Stimulated activated CD4-positive, alpha-beta T cell treated with anti-CD3 and anti-CD28 coated beads, Interleukin-2, amount 100 ng/mL, for 4 hours (primary cell): ENCODE data around the gene TFDP1.
A peak's percentile ranks its signal among the peaks of the same experiment; 100 is the strongest.

Experiments used
- DNase-seq: peaks from one replicate; pipeline ENCODE4 v3.0.0-alpha.2; 2020; ENCODE audit warnings: low read depth

TFDP1 gene

DNA sequence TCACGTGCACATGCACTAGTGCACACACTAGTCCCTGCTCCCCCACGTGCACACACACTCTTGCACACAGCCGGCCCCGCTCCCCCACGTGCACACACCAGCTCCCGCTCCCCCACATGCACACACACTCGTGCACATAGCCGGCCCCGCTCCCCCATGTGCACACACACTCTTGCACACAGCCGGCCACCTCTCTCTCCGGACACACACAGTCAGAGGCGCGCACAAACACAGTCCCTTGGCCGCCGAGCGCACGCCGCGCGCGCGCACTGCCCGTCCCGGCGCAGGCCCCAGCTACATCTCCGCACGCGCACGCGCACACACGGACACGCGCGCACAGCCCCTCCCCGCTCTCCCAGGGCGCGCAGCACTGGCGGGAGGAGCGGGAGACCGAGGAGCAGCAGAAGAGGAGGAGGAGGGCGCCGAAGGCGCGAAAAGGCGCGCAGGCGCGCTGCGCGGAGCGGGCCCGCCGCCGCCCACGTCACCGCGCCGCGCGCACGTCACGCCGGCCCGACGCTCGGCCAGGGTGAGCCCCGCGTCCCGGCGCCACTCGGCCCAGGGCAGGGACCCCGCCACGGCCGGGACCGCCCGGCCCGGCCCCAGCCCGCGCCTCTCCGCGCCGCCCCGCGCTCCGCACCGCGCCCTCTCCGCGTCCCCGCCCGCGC, at the start of gene TFDP1:
Gene TFDP1 (plus strand): TSS at position 549 of the 665 bp plus-strand sequence. CDS start 1,085 bp downstream, outside the sequence.
- DNase-seq, result peak; percentile 43

GRCh38 chr13:113535381-113535781, 49.2 kb upstream of the TFDP1 start:
- DNase-seq, result no peak

GRCh38 chr13:113536461-113537110, 48.0 kb upstream of the TFDP1 start:
- no peak for DNase-seq

DNA sequence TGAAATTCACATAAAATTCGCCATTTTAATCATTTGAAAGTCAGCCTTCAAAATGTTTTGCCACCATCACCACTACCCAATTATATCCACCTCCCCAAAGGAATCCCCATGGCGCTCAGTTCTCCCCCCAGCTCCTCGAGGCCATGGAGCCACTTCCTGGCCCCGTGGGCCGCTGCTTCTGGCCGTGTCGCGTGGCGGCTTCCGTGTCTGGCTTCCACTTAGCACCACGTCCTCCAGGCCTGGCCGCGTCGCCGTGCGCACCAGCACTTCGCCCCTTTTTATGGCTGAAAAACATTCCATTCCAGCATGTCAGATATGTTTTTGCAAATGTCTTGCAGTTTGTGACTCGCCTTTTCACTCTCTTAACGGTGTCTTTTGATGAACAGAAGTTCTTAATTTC, 47.3 kb upstream of the TFDP1 start:
- no peak for DNase-seq

DNA sequence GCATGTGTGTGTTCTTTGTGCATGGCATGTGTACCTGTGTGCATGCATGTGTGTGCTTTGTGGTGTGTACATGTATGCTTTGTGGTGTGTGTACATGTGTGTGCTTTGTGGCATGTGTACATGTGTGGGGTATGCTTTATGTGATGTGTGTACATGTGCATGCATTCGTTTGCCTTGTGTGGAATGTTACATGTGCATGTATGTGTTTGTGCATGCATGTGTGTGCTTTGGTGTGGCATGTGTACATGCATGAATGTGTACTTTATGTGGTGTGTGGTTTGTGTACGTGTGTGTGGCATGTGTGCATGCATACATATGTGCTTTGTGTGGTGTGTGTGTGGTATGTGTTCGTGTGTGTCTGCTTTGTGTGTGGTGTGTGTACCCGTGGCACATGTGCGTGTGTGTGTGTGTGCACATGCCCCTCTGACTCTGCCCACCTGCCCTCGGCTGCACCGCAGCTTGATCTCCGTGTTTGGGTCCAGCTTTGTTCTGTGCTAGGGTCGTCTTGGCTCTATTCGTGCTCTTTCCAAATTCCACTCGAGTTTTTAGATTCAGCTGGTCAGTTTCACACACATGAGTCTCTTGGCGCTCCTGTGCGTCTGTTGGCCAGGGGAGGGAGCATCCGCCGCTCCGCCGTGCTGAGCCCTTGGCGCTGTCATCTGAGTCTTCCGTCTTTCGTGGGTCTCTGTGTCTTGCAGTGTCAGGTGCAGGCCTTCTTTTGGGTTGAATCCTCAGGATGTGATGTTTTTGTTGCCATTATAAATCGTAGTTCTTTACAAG, 46.5 kb upstream of the TFDP1 start:
- DNase-seq, result no peak

GRCh38 chr13:113538689-113539058, 45.9 kb upstream of the TFDP1 start:
- no peak for DNase-seq

DNA sequence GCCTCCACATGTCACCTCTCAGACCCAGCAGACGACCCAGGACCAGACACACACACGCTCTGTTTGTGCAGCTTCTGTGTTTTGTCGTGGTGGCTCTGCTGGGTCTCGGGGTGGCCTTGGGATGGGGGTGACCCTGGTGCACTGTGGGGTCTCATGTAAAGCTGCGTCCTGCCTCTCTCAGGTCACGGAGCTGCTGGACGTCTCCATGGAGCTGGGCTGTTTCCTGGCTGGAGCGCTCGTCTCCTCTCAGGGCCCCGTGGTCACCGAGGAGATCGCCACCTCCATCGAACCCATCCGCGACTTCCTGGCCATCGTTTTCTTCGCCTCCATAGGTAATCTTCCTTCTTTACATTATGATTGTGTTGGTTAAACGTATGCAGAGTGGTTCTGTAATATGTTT, 45.4 kb upstream of the TFDP1 start:
- DNase-seq, result no peak

GRCh38 chr13:113539822-113540221, 44.7 kb upstream of the TFDP1 start:
- DNase-seq, result no peak

- no peak for DNase-seq
Observed at GRCh38 chr13:113540523-113540922, 44.0 kb upstream of the TFDP1 start.

- no peak for DNase-seq
Observed at GRCh38 chr13:113542751-113543424, 41.7 kb upstream of the TFDP1 start.

GRCh38 chr13:113544071-113544891, 40.3 kb upstream of the TFDP1 start:
- DNase-seq, result no peak

DNA sequence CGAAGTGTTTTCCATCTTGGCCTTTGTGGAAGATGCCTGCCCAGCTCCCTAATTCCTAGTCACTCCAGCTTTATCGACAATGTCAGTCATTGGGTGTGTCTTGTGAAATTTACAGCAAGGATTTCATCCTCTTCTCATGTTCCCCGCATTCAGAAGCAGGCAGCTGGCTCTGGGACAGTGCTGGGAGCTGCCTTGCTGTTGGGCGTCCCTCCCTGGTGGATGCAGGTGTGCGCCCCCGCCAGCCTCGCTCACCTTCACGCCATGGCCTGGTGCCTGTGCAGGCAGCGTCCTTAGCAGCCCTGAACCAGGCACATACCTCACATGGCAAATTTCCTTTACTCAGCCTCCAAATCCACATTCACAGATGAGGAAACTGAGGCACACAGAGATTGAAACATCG, 39.7 kb upstream of the TFDP1 start:
- DNase-seq, result no peak

GRCh38 chr13:113545455-113545930, 39.1 kb upstream of the TFDP1 start:
- DNase-seq, result no peak

DNA sequence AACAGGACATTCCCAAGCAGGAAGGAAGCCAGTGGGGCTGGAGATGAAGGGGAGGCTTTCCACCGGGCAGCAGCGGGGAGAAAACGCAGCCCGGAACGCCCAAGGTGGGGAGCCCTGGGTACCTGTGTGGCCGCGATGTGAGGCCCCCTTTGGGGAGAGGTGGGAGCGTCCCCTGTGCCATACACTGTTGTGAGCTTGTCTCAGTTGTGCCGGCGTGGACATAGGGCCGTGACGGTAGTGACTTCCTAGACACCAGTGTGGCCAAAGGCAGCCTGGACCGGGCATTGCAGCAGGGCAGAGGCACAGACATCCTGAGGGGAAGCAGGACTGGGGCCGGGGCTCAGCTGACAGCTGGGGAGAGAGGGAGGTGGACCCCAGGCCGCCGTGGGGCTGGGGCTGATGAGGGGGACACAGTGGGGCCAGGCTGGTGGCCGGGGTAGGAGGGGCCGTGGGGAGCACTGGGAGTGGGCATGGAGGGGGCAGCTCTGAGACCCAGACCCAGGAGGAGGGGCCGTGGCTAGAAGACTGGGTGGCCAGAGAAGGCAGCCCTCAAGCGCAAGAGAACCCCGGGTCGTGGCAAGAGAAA, 38.5 kb upstream of the TFDP1 start:
- DNase-seq, result no peak

- no peak for DNase-seq
Observed at GRCh38 chr13:113546571-113547237, 37.8 kb upstream of the TFDP1 start.

DNA sequence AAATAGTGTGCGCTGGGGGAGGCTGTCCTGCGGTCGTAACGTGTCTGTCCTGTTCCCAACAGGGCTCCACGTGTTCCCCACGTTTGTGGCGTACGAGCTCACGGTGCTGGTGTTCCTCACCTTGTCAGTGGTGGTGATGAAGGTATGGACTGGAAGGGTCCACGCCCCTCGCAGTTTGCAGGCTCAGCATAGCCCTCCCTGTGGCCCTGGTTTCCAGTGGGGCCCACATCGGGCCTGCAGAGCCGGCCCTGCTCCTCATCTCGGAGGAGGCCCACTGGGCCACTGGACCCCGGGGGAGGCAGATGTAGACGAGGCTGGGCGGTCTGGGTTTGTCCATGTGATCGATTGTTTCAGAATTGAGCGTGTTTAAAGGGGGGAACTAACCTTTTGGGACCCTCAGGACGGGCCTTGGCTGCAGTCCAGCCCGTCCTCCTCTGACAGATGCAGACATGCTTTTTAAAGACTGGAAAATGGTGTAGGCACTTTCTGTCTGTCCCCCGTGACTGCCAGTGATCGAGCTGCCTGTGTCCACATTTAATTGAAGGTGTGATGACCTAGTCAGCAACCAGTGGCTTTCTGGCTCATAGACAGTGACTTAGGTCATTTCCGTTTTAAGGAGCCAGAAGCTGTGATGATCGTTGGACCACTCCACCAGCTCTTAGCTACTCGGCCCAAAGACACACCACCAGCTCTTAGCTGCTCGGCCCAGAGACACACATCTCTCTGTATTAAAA, 37.1 kb upstream of the TFDP1 start:
- DNase-seq, result no peak

DNA sequence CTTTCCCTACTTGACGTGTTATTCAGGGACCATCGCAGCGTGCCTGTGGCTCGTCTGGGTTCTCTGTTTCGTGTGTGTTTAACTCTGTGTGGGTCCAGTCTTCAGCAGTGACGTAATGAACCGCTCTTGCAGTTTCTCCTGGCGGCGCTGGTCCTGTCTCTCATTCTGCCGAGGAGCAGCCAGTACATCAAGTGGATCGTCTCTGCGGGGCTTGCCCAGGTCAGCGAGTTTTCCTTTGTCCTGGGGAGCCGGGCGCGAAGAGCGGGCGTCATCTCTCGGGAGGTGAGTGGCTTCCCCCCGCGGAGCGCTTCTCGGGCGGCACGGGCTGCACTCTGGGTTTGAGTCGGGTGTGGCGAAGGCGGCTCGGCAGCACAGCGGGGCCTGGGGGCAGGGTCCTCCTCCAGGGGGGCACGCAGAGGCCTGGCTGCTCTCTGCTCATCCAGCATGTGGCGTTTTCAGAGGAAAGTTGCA, 36.3 kb upstream of the TFDP1 start:
- no peak for DNase-seq

DNA sequence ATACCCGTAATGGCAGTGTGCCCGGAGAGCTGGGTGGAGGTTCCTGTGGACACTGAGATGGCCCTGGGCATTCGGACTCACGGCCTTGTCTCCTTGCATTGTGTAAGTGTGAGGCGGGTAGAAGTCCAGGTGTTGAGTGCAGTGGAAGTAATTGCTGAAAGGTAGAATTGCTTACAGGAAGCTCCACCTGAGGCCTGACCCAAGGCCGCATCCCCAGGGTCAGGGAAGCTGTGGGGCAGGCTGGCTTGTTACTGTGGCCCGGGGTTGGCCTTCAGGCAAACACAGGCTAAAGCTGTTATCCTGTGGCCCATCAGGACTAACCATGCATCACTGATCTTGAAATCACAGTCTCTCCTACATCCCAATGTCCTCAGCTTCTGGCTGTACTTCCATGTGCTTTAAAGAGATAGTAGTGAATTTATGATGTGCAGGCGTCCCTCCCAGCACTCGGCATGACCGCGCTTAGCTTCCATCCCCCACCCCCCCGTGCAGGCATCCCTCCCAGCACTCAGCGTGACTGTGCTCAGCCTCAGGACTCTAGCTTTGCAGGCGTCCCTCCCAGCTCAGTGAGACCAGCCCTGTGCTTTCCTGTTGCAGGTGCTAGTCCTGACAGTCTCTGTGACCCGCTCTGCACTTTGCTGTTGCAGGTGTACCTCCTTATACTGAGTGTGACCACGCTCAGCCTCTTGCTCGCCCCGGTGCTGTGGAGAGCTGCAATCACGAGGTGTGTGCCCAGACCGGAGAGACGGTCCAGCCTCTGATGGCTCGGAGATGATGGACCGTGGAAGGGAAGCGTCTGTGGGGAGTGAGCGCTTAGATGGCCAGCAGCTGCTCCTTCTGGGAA, 35.6 kb upstream of the TFDP1 start:
- no peak for DNase-seq

- no peak for DNase-seq
Observed at GRCh38 chr13:113550453-113550852, 34.1 kb upstream of the TFDP1 start.
